DMS79 treated with DMSO at 0.1 percent for 48 hours (cell line): ENCODE measurements around the gene NUDT2.

ENCODE experiments used
- DNase-seq: peaks from one replicate; lab custom pipeline; 2025; lab: John Stamatoyannopoulos, UW

The NUDT2 gene

GRCh38 chr9:34370970-34371880 is 41.9 kb downstream of the NUDT2 start:
- DNase-seq: no peak

GRCh38 chr9:34371886-34372466 is 42.6 kb downstream of the NUDT2 start:
- DNase-seq: no peak

GRCh38 chr9:34372467-34373011 is 43.2 kb downstream of the NUDT2 start:
- DNase-seq: no peak

- no peak for DNase-seq
Observed at GRCh38 chr9:34373749-34374148, 44.4 kb downstream of the NUDT2 start.

- no peak for DNase-seq
Observed at GRCh38 chr9:34374339-34374738, 45.0 kb downstream of the NUDT2 start.

GRCh38 chr9:34374905-34375552 is 45.7 kb downstream of the NUDT2 start:
- peak; percentile 38 for DNase-seq

- no peak for DNase-seq
Observed at GRCh38 chr9:34375901-34376595, 46.7 kb downstream of the NUDT2 start.

- DNase-seq: peak; percentile 98
Observed at GRCh38 chr9:34376596-34377403, 47.4 kb downstream of the NUDT2 start, which contains the start of gene MYORG. MYORG (minus strand) TSS chr9:34376898; CDS start chr9:34372943, 3,955 bp downstream.

- DNase-seq: peak; percentile 43
Observed at GRCh38 chr9:34377404-34377746, 48.0 kb downstream of the NUDT2 start.

- DNase-seq: no peak
Observed at GRCh38 chr9:34378376-34379060, 49.1 kb downstream of the NUDT2 start.

GRCh38 chr9:34379334-34380033 is 50.1 kb downstream of the NUDT2 start:
- peak; percentile 90 for DNase-seq

GRCh38 chr9:34380034-34380510 is 50.7 kb downstream of the NUDT2 start:
- DNase-seq: peak; percentile 44

GRCh38 chr9:34380511-34381315 is 51.3 kb downstream of the NUDT2 start:
- peak; percentile 57 for DNase-seq

- peak; percentile 34 for DNase-seq
Observed at GRCh38 chr9:34381323-34381722, 52.0 kb downstream of the NUDT2 start.

GRCh38 chr9:34382054-34382453 is 52.7 kb downstream of the NUDT2 start:
- DNase-seq: no peak

- no peak for DNase-seq
Observed at GRCh38 chr9:34382879-34383278, 53.5 kb downstream of the NUDT2 start.

- no peak for DNase-seq
Observed at GRCh38 chr9:34383904-34384303, 54.5 kb downstream of the NUDT2 start.

GRCh38 chr9:34384368-34385165 is 55.2 kb downstream of the NUDT2 start:
- DNase-seq: no peak
